SK-N-SH (cell line): ENCODE measurements around the gene UAP1L1. TPM values are rescaled to one million over a fixed set of nuclear protein-coding genes. Genes with fewer than 3 reads are reported as not detected.

ENCODE experiments used
- CTCF ChIA-PET: fragments of 300-600, 350-600 bp; formaldehyde crosslinking; extraction: SDS; loops from one replicate; lab custom pipeline; 2021; lab: Yijun Ruan, JAX
- POLR2A ChIA-PET: fragments of 350-600 bp; sonication (Branson Sonifier 250); formaldehyde crosslinking; extraction: SDS; loops from one replicate; lab custom pipeline; 2020; ENCODE audit warnings: antibody characterized with exemption, inconsistent platforms; lab: Yijun Ruan, JAX
- DNase-seq: peaks from one replicate; pipeline ENCODE4 v3.0.0; 2012
- H2AFZ ChIP-seq: fragments of 200-600 bp; sonication (generic); 2 replicates; pipeline ENCODE4 v1.8.1; 2016; ENCODE audit warnings: antibody characterized with exemption, mild to moderate bottlenecking, low read depth
- H3F3A ChIP-seq: fragments of 200-600 bp; sonication (generic); replicated peaks from 2 replicates; pipeline ENCODE3; 2016; ENCODE audit warnings: antibody characterized with exemption, mild to moderate bottlenecking; ENCODE audit not compliant: insufficient read depth
- H3K27ac ChIP-seq, 2 experiments: fragments of 200-500 bp in 1 of 2; fragments of 200-600 bp in 1 of 2; sonication (Bioruptor generic) in 1 of 2; sonication (generic), shearing (Covaris generic) in 1 of 2; 2 replicates each; pipeline versions ENCODE4 v1.5.1 to v1.6.1; 2014 to 2016; ENCODE audit warnings: low read depth in 2 of 2, inconsistent platforms in 1 of 2, low read length in 1 of 2, mild to moderate bottlenecking in 1 of 2, mixed read lengths in 1 of 2
- H3K27me3 ChIP-seq: fragments of 200-600 bp; sonication (generic), shearing (Covaris generic); 2 replicates; pipeline ENCODE4 v1.6.1; 2016; ENCODE audit warnings: mixed run types; ENCODE audit not compliant: insufficient read depth
- H3K36me3 ChIP-seq, 2 experiments: fragments of 200-500 bp in 1 of 2; fragments of 200-600 bp in 1 of 2; sonication (Bioruptor generic) in 1 of 2; sonication (generic) in 1 of 2; replicated peaks in 1 of 2; 2 replicates each; pipeline versions ENCODE3 to v1.5.1; 2014 to 2016; ENCODE audit warnings: low read length in 1 of 2, mild to moderate bottlenecking in 1 of 2; ENCODE audit not compliant: insufficient read depth in 2 of 2, control insufficient read depth in 1 of 2
- H3K4me1 ChIP-seq, 2 experiments: fragments of 200-500 bp in 1 of 2; fragments of 200-600 bp in 1 of 2; sonication (Bioruptor generic) in 1 of 2; sonication (generic), shearing (Covaris generic) in 1 of 2; 2 replicates each; pipeline versions ENCODE4 v1.5.1 to v1.6.1; 2014 to 2016; ENCODE audit warnings: low read depth in 1 of 2, low read length in 1 of 2, mixed run types in 1 of 2; ENCODE audit not compliant: insufficient read depth in 2 of 2, control insufficient read depth in 1 of 2
- H3K4me2 ChIP-seq: fragments of 200-600 bp; sonication (generic), shearing (Covaris generic); 2 replicates; pipeline ENCODE4 v1.6.1; 2017; ENCODE audit warnings: mixed run types
- H3K4me3 ChIP-seq, 2 experiments: fragments of 200-500 bp in 1 of 2; fragments of 200-600 bp in 1 of 2; sonication (Bioruptor generic) in 1 of 2; sonication (generic), shearing (Covaris generic) in 1 of 2; 2 replicates each; pipeline versions ENCODE4 v1.5.1 to v1.8.1; 2014 to 2016; ENCODE audit warnings: low read depth in 2 of 2, inconsistent platforms in 1 of 2, low read length in 1 of 2, mild to moderate bottlenecking in 1 of 2, mixed read lengths in 1 of 2, moderate library complexity in 1 of 2
- H3K79me2 ChIP-seq: fragments of 200-600 bp; sonication (generic); 2 replicates; pipeline ENCODE4 v1.8.1; 2017; ENCODE audit warnings: mild to moderate bottlenecking; ENCODE audit not compliant: insufficient read depth
- H3K9ac ChIP-seq: fragments of 200-600 bp; sonication (generic); 2 replicates; pipeline ENCODE4 v1.6.1; 2017; ENCODE audit warnings: mixed run types
- H3K9me2 ChIP-seq: fragments of 200-600 bp; sonication (generic); 2 replicates; pipeline ENCODE4 v1.6.1; 2017; ENCODE audit warnings: mixed run types
- H3K9me3 ChIP-seq: fragments of 200-600 bp; sonication (generic); 2 replicates; pipeline ENCODE4 v1.6.1; 2017; ENCODE audit warnings: mixed run types, mild to moderate bottlenecking, moderate library complexity
- H4K20me1 ChIP-seq: fragments of 200-600 bp; sonication (generic); 2 replicates; pipeline ENCODE4 v1.6.1; 2017; ENCODE audit warnings: mild to moderate bottlenecking, mixed run types; ENCODE audit not compliant: insufficient read depth
- CHD2 ChIP-seq: fragments of 150-350 bp; IDR thresholded peaks from 2 replicates; pipeline ENCODE4 v1.6.1; 2018; ENCODE audit warnings: low read length; ENCODE audit not compliant: partially characterized antibody
- EZH2phosphoT487 ChIP-seq: fragments of 200-600 bp; sonication (generic); IDR thresholded peaks from 2 replicates; pipeline ENCODE4 v1.6.1; 2017; ENCODE audit warnings: low read depth, mixed run types, mild to moderate bottlenecking, antibody characterized with exemption, moderate library complexity, borderline replicate concordance
- FOSL2 ChIP-seq: IDR thresholded peaks from 2 replicates; pipeline ENCODE4 v1.4.0; 2012; ENCODE audit warnings: low read depth, mild to moderate bottlenecking, moderate library complexity, borderline replicate concordance
- FOXJ3 ChIP-seq: sonication (generic); formaldehyde crosslinking; IDR thresholded peaks from 2 replicates; pipeline ENCODE4 v1.5.1; 2020; ENCODE audit warnings: mild to moderate bottlenecking, missing genetic modification reagents
- GATA2 ChIP-seq: sonication (generic); formaldehyde crosslinking; IDR thresholded peaks from 2 replicates; pipeline ENCODE4 v1.5.0; 2020; ENCODE audit warnings: mild to moderate bottlenecking, missing genetic modification reagents
- MXI1 ChIP-seq: IDR thresholded peaks from 2 replicates; pipeline ENCODE4 v1.6.1; 2012; ENCODE audit warnings: mild to moderate bottlenecking, low read depth, low read length, improper control_type of control experiment
- NFIC ChIP-seq: IDR thresholded peaks from 2 replicates; pipeline ENCODE4 v1.4.0; 2012; ENCODE audit warnings: borderline replicate concordance
- POLR2AphosphoS5 ChIP-seq: IDR thresholded peaks from 2 replicates; pipeline ENCODE4 v1.6.1; 2012; ENCODE audit warnings: low read depth, low read length
- RCOR1 ChIP-seq: fragments of 150-350 bp; IDR thresholded peaks from 2 replicates; pipeline ENCODE4 v1.6.1; 2017; ENCODE audit warnings: antibody characterized with exemption, low read length
- SIN3A ChIP-seq: IDR thresholded peaks from 2 replicates; pipeline ENCODE4 v1.6.1; 2012; ENCODE audit warnings: low read depth, mild to moderate bottlenecking, low read length, moderate library complexity, borderline replicate concordance
- TAF1 ChIP-seq: IDR thresholded peaks from 2 replicates; pipeline ENCODE4 v1.6.1; 2012; ENCODE audit warnings: low read depth, mild to moderate bottlenecking, low read length, moderate library complexity, borderline replicate concordance
- YY1 ChIP-seq: IDR thresholded peaks from 2 replicates; pipeline ENCODE4 v1.4.0; 2012; ENCODE audit warnings: low read depth, mild to moderate bottlenecking
- WGBS: methylation state at CpG from one replicate; pipeline ENCODE4 v1.1.6; 2017; ENCODE audit warnings: low lambda C conversion rate; 5-methylcytosine and 5-hydroxymethylcytosine counted together
- polyA plus RNA-seq, 3 experiments: library from polyadenylated mRNA; depleted of rRNA; stranded (reverse); fragments of >200 nt; gene quantifications; 2 replicates each; pipeline ENCODE4 v1.2.3, GENCODE V29; 2012
- TF ChIP-seq, protein P1 (sequence below): IDR thresholded peaks from 2 replicates; pipeline ENCODE4 v1.4.0; 2012; ENCODE audit warnings: low read depth, borderline replicate concordance
- TF ChIP-seq, protein P2 (sequence below): IDR thresholded peaks from 2 replicates; pipeline ENCODE4; 2012
- TF ChIP-seq, protein P3 (sequence below): IDR thresholded peaks from 2 replicates; pipeline ENCODE4 v1.4.0; 2012; ENCODE audit warnings: low read depth, borderline replicate concordance
- TF ChIP-seq, protein P4 (sequence below): IDR thresholded peaks from 2 replicates; pipeline ENCODE4 v1.6.1; 2012; ENCODE audit warnings: mild to moderate bottlenecking, low read depth, low read length, moderate library complexity

UAP1L1 gene
- polyA plus RNA-seq, 1 of the 3 experiments (the other 2 are of a cell fraction): 5.6 TPM

DNA sequence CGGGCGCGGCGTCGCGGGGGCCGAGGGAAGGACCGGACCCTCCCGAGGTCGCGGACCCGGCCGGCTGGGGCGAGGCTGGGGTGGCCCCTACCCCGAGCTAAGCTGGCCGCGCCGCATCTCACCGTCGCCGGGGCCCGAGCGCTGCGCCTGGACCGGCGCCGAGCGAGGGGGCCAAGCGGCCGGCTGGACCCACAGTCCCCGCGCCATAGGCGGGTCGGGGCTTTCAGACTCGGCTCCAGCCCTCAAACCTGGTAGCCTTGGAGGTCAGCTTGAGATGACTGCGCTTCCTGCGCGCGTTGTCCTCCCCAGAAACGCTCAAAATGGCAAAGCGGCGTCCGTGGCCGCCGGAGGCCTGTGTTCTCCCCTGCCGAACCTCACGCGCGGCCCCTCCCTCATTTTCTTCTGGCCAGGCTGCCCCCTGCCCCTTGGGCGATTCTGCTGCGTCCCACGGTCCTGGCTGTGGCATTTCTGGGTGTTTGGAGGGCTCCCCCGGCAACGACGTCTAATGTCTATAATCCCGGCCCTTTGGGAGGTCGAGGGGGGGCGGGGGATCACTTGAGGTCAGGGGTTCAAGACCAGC lies 52.9 kb downstream of the UAP1L1 start:
- 4% methylated on average over 13 of the region's 58 CpGs for WGBS
- Histone ChIP-seq H3K4me3 (peak overlapping the region; percentile 77 to 89), H3K9ac (peak overlapping the region; percentile 82; the same call in 1 of the 2 replicates), H3F3A (peaks cover 3% of the 10 kb centered on the region), H3K27me3 (no peaks in the 10 kb centered on the region), H3K79me2 (peaks cover 40% of the 10 kb centered on the region), H3K4me1 (peaks cover 3 to 18% of the 10 kb centered on the region in 2 experiments; a peak in 3 of 4 replicates), H3K9me3 (no peaks in the 10 kb centered on the region), H3K9me2 (no peaks in the 10 kb centered on the region), H3K36me3 (no peaks in the 10 kb centered on the region), H3K27ac (peak overlapping the region; percentile 56 to 87), H2AFZ (peak overlapping the region; percentile 91), H4K20me1 (no peaks in the 10 kb centered on the region), H3K4me2 (peak overlapping the region; percentile 89; the same call in 1 of the 2 replicates)
- DNase-seq: peak; percentile 72
- TF ChIP-seq CHD2: no peak
- TF ChIP-seq TAF1: no peak
- no peak for TF ChIP-seq NFIC
- no peak for TF ChIP-seq MXI1
- no peak for TF ChIP-seq SIN3A
- TF ChIP-seq FOXJ3 (CRISPR knock-in tag): no peak
- no peak for TF ChIP-seq FOSL2
- TF ChIP-seq, protein P1, sequence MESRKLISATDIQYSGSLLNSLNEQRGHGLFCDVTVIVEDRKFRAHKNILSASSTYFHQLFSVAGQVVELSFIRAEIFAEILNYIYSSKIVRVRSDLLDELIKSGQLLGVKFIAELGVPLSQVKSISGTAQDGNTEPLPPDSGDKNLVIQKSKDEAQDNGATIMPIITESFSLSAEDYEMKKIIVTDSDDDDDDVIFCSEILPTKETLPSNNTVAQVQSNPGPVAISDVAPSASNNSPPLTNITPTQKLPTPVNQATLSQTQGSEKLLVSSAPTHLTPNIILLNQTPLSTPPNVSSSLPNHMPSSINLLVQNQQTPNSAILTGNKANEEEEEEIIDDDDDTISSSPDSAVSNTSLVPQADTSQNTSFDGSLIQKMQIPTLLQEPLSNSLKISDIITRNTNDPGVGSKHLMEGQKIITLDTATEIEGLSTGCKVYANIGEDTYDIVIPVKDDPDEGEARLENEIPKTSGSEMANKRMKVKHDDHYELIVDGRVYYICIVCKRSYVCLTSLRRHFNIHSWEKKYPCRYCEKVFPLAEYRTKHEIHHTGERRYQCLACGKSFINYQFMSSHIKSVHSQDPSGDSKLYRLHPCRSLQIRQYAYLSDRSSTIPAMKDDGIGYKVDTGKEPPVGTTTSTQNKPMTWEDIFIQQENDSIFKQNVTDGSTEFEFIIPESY: no peak
- TF ChIP-seq, protein P2, sequence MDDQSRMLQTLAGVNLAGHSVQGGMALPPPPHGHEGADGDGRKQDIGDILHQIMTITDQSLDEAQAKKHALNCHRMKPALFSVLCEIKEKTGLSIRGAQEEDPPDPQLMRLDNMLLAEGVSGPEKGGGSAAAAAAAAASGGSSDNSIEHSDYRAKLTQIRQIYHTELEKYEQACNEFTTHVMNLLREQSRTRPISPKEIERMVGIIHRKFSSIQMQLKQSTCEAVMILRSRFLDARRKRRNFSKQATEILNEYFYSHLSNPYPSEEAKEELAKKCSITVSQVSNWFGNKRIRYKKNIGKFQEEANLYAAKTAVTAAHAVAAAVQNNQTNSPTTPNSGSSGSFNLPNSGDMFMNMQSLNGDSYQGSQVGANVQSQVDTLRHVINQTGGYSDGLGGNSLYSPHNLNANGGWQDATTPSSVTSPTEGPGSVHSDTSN: no peak
- TF ChIP-seq, protein P3, sequence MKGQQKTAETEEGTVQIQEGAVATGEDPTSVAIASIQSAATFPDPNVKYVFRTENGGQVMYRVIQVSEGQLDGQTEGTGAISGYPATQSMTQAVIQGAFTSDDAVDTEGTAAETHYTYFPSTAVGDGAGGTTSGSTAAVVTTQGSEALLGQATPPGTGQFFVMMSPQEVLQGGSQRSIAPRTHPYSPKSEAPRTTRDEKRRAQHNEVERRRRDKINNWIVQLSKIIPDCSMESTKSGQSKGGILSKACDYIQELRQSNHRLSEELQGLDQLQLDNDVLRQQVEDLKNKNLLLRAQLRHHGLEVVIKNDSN: no peak
- no peak for TF ChIP-seq RCOR1
- TF ChIP-seq GATA2 (CRISPR knock-in tag): no peak
- TF ChIP-seq POLR2AphosphoS5: no peak
- TF ChIP-seq, protein P4, sequence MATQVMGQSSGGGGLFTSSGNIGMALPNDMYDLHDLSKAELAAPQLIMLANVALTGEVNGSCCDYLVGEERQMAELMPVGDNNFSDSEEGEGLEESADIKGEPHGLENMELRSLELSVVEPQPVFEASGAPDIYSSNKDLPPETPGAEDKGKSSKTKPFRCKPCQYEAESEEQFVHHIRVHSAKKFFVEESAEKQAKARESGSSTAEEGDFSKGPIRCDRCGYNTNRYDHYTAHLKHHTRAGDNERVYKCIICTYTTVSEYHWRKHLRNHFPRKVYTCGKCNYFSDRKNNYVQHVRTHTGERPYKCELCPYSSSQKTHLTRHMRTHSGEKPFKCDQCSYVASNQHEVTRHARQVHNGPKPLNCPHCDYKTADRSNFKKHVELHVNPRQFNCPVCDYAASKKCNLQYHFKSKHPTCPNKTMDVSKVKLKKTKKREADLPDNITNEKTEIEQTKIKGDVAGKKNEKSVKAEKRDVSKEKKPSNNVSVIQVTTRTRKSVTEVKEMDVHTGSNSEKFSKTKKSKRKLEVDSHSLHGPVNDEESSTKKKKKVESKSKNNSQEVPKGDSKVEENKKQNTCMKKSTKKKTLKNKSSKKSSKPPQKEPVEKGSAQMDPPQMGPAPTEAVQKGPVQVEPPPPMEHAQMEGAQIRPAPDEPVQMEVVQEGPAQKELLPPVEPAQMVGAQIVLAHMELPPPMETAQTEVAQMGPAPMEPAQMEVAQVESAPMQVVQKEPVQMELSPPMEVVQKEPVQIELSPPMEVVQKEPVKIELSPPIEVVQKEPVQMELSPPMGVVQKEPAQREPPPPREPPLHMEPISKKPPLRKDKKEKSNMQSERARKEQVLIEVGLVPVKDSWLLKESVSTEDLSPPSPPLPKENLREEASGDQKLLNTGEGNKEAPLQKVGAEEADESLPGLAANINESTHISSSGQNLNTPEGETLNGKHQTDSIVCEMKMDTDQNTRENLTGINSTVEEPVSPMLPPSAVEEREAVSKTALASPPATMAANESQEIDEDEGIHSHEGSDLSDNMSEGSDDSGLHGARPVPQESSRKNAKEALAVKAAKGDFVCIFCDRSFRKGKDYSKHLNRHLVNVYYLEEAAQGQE: no peak
- TF ChIP-seq EZH2phosphoT487: no peak
- no peak for TF ChIP-seq YY1
- POLR2A ChIA-PET: interaction anchor here (0.6 to 2.6 kb wide), 19 partner anchors 8 to 125 kb away, joined by 3 to 32 read pairs (median 4); partner anchors contain the start of genes GRIN1, LRRC26, MAN1B1 and NELFB
- CTCF ChIA-PET: interaction anchor here (0.6 to 2.7 kb wide), 19 partner anchors 9 to 321 kb away, joined by 3 to 14 read pairs (median 4); partner anchors contain the start of genes GRIN1, LRRC26, NPDC1 and RNF208
